Erythroblast (primary cell): ENCODE measurements around the gene ATAD3C.
"Not testable (repeated sequence)": the region's sequence is repeated elsewhere in the genome, so short reads cannot be mapped to it uniquely, and the experiment has no call there.

Experiments used
- GATA1 ChIP-seq: IDR thresholded peaks from 2 replicates; pipeline ENCODE4 v1.6.1; 2011; ENCODE audit warnings: low read depth, mild to moderate bottlenecking, control low read depth, low read length, moderate library complexity
- POLR2A ChIP-seq: IDR thresholded peaks from 2 replicates; pipeline ENCODE4 v1.6.1; 2011; ENCODE audit warnings: mild to moderate bottlenecking, low read length

DNA sequence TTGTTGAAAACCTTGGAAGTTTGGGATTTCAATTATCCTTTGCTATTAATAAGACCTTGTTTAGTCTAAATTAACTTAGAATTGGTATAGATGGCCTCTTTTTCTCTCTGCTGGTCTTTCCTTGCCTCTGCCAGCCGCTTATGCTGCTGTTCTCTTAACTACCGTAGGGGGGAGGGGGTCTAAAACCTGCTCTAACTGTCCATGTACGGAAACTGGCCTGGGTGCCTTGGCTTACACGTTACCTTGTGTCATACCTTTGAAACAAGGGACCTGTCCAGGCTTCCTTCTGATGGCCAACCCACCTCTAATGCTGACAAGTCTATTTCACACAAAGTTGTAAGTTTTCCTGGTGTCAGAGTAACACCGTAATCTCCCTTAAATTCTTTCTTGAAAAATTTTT, 32.1 kb upstream of the ATAD3C start:
- TF ChIP-seq POLR2A, GATA1: not testable (repeated sequence)
